Mesenchymal stem cell (in vitro differentiated cells and primary cell): ENCODE measurements around the gene EFCAB14.

Experiments
- DNase-seq: peaks from one replicate; pipeline ENCODE4 v3.0.0-alpha.2; 2013
- H2AFZ ChIP-seq: one replicate; pipeline ENCODE4 v1.6.1; 2013; ENCODE audit warnings: low read depth, mild to moderate bottlenecking, control low read depth, inconsistent platforms, low read length, moderate library complexity
- H2AK5ac ChIP-seq: 2 replicates; pipeline ENCODE4 v1.6.1; 2013; ENCODE audit warnings: low read length, moderate library complexity, mild to moderate bottlenecking, inconsistent platforms; ENCODE audit not compliant: severe bottlenecking
- H2BK120ac ChIP-seq: one replicate; pipeline ENCODE4 v1.6.1; 2013; ENCODE audit warnings: low read depth, mild to moderate bottlenecking, inconsistent platforms, low read length, moderate library complexity
- H2BK12ac ChIP-seq, 2 experiments: one replicate each; pipeline ENCODE4 v1.6.1; 2013; ENCODE audit warnings: inconsistent platforms in 2 of 2, low read length in 2 of 2, mild to moderate bottlenecking in 2 of 2, moderate library complexity in 2 of 2, control low read depth in 1 of 2
- H2BK15ac ChIP-seq: one replicate; pipeline ENCODE4 v1.6.1; 2013; ENCODE audit warnings: mild to moderate bottlenecking, low read depth, inconsistent platforms; ENCODE audit not compliant: poor library complexity, severe bottlenecking
- H2BK5ac ChIP-seq: 2 replicates; pipeline ENCODE4 v1.6.1; 2013; ENCODE audit warnings: low read depth, mild to moderate bottlenecking, low read length, control low read depth, inconsistent platforms; ENCODE audit not compliant: poor library complexity, severe bottlenecking
- H3K14ac ChIP-seq, 2 experiments: one replicate each; pipeline ENCODE4 v1.6.1; 2013; ENCODE audit warnings: inconsistent platforms in 2 of 2, low read length in 2 of 2, control low read depth in 1 of 2, mild to moderate bottlenecking in 1 of 2, moderate library complexity in 1 of 2
- H3K18ac ChIP-seq, 2 experiments: one replicate each; pipeline ENCODE4 v1.6.1; 2013; ENCODE audit warnings: inconsistent platforms in 2 of 2, low read length in 2 of 2, control low read depth in 1 of 2, low read depth in 1 of 2, mild to moderate bottlenecking in 1 of 2
- H3K23ac ChIP-seq, 2 experiments: one replicate each; pipeline ENCODE4 v1.6.1; 2013; ENCODE audit warnings: inconsistent platforms in 2 of 2, low read length in 2 of 2, mild to moderate bottlenecking in 2 of 2, moderate library complexity in 2 of 2, control low read depth in 1 of 2
- H3K27ac ChIP-seq: 2 replicates; pipeline ENCODE4 v1.5.1; 2013; ENCODE audit warnings: mild to moderate bottlenecking, moderate library complexity, low read length, control low read depth, inconsistent platforms; ENCODE audit not compliant: poor library complexity, severe bottlenecking
- H3K27me3 ChIP-seq, 2 experiments: 2 replicates each; pipeline versions ENCODE4 v1.6.1 to v1.7.0; 2013; ENCODE audit warnings: low read length in 2 of 2, mild to moderate bottlenecking in 2 of 2, moderate library complexity in 2 of 2, control low read depth in 1 of 2, inconsistent platforms in 1 of 2; ENCODE audit not compliant: control insufficient read depth in 1 of 2, insufficient read depth in 1 of 2
- H3K36me3 ChIP-seq, 2 experiments: 2 replicates each; pipeline versions ENCODE4 v1.6.1 to v1.7.0; 2013; ENCODE audit warnings: low read length in 2 of 2, control low read depth in 1 of 2, inconsistent platforms in 1 of 2, low read depth in 1 of 2, mild to moderate bottlenecking in 1 of 2; ENCODE audit not compliant: insufficient read depth in 2 of 2, control insufficient read depth in 1 of 2
- H3K4ac ChIP-seq, 2 experiments: one replicate each; pipeline ENCODE4 v1.6.1; 2013; ENCODE audit warnings: inconsistent platforms in 2 of 2, low read length in 2 of 2, mild to moderate bottlenecking in 2 of 2, moderate library complexity in 2 of 2, control low read depth in 1 of 2, low read depth in 1 of 2
- H3K4me1 ChIP-seq: 2 replicates; pipeline ENCODE4 v1.6.1; 2013; ENCODE audit warnings: low read depth, low read length, control low read depth; ENCODE audit not compliant: control insufficient read depth, insufficient read depth
- H3K4me2 ChIP-seq: 2 replicates; pipeline ENCODE4 v1.6.1; 2013; ENCODE audit warnings: low read length, mild to moderate bottlenecking, inconsistent platforms; ENCODE audit not compliant: poor library complexity, severe bottlenecking
- H3K4me3 ChIP-seq, 2 experiments: 2 replicates each; pipeline versions ENCODE4 v1.5.1 to v1.7.0; 2013; ENCODE audit warnings: low read length in 2 of 2, mild to moderate bottlenecking in 2 of 2, control low read depth in 1 of 2, low read depth in 1 of 2; ENCODE audit not compliant: insufficient read depth in 1 of 2
- H3K79me1 ChIP-seq: replicated peaks from 2 replicates; pipeline ENCODE4 v1.6.1; 2013; ENCODE audit warnings: mild to moderate bottlenecking, control low read depth, low read length, inconsistent platforms; ENCODE audit not compliant: poor library complexity, severe bottlenecking
- H3K9ac ChIP-seq: 2 replicates; pipeline ENCODE4 v1.7.0; 2013; ENCODE audit warnings: mild to moderate bottlenecking, low read length, moderate library complexity
- H3K9me3 ChIP-seq: 2 replicates; pipeline ENCODE4 v1.7.0; 2013; ENCODE audit warnings: mild to moderate bottlenecking, low read length; ENCODE audit not compliant: control insufficient read depth
- H4K8ac ChIP-seq: one replicate; pipeline ENCODE4 v1.6.1; 2013; ENCODE audit warnings: inconsistent platforms, mild to moderate bottlenecking, low read length, moderate library complexity
- H4K91ac ChIP-seq: one replicate; pipeline ENCODE4 v1.6.1; 2013; ENCODE audit warnings: mild to moderate bottlenecking, low read length, inconsistent platforms
- WGBS: methylation state at CpG from one replicate; pipeline ENCODE4 v1.1.7; 2013; ENCODE audit warnings: mixed read lengths; 5-methylcytosine and 5-hydroxymethylcytosine counted together

The EFCAB14 gene

GRCh38 chr1:46681333-46682034 lies 37.4 kb downstream of the EFCAB14 start:
- Histone ChIP-seq H2BK15ac (no peak overlapping the region), H3K4me3 (no peak overlapping the region), H3K9me3 (no peaks in the 10 kb centered on the region), H3K4me2 (no peak overlapping the region), H3K4me1 (no peaks in the 10 kb centered on the region), H3K27me3 (no peaks in the 10 kb centered on the region), H3K79me1 (peaks cover 4% of the 10 kb centered on the region), H3K27ac (no peak overlapping the region), H2AK5ac (no peak overlapping the region), H3K23ac (no peak overlapping the region), H4K8ac (no peak overlapping the region), H3K36me3 (peaks cover 12 to 96% of the 10 kb centered on the region in 2 experiments), H2BK120ac (no peak overlapping the region), H2BK5ac (no peak overlapping the region), H4K91ac (no peak overlapping the region), H2BK12ac (no peak overlapping the region), H3K14ac (no peak overlapping the region), H2AFZ (no peak overlapping the region), H3K9ac (no peak overlapping the region), H3K4ac (no peak overlapping the region), H3K18ac (no peak overlapping the region)
- no peak for DNase-seq
- WGBS: no CpG with 5 or more reads among the region's 1 CpG

DNA sequence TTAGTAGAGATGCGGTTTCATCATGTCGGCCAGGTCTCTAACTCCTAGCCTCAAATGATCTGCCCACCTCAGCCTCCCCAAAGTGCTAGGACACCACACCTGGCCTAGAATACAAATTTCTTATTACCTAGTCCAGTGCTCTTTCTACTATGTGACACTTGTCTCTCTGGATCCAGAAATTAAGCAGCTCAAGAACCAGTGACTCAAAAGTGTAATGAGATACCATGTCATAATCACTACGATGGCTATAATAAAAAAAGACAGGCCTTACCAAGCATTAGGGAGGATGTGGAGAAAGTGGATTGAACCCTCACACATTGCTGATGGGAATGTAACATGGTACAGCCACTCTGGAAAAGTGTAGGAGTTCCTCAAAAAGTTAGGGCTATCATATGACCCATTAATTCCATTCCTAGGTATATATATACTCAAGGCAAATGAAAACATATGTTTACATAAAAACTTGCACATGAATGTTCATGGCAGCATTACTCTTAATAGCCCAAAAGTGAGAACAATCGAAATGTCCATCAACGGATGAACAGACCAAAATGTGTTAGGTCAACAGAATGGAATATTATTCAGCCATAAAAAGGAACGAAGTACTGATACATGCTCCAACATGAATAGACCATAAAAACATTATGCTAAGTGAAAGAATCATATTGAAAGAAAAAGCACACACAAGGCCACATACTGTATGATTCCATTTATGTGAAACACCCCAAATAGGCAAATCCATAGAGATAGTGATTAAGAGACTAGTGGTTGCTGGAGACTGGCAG lies 38.9 kb downstream of the EFCAB14 start:
- no peaks in the 10 kb centered on the region for H3K9me3 ChIP-seq
- DNase-seq: no peak
- no peak overlapping the region for H3K18ac ChIP-seq
- no peak overlapping the region for H4K91ac ChIP-seq
- no peak overlapping the region for H3K4me2 ChIP-seq
- no peaks in the 10 kb centered on the region for H3K27me3 ChIP-seq
- no peak overlapping the region for H2AFZ ChIP-seq
- no peak overlapping the region for H2BK5ac ChIP-seq
- H3K23ac ChIP-seq: no peak overlapping the region
- H4K8ac ChIP-seq: no peak overlapping the region
- H3K79me1 ChIP-seq: peaks cover 4% of the 10 kb centered on the region
- no peak overlapping the region for H2BK15ac ChIP-seq
- 98% methylated on average over 5 of the region's 6 CpGs for WGBS
- no peak overlapping the region for H3K27ac ChIP-seq
- no peak overlapping the region for H2AK5ac ChIP-seq
- H3K4me1 ChIP-seq: no peaks in the 10 kb centered on the region
- H3K14ac ChIP-seq: no peak overlapping the region
- H3K9ac ChIP-seq: no peak overlapping the region
- H3K4me3 ChIP-seq: no peak overlapping the region
- H3K36me3 ChIP-seq: peaks cover 12 to 95% of the 10 kb centered on the region in 2 experiments
- H2BK120ac ChIP-seq: no peak overlapping the region
- H3K4ac ChIP-seq: no peak overlapping the region
- H2BK12ac ChIP-seq: no peak overlapping the region

- H3K9ac ChIP-seq: no peak overlapping the region
- no peaks in the 10 kb centered on the region for H3K27me3 ChIP-seq
- H2AK5ac ChIP-seq: no peak overlapping the region
- no peak overlapping the region for H4K8ac ChIP-seq
- no peak overlapping the region for H3K14ac ChIP-seq
- H3K4me1 ChIP-seq: peaks cover 3% of the 10 kb centered on the region
- H2BK120ac ChIP-seq: no peak overlapping the region
- no peak overlapping the region for H3K4me3 ChIP-seq
- H3K9me3 ChIP-seq: no peaks in the 10 kb centered on the region
- no peak overlapping the region for H2BK12ac ChIP-seq
- H3K79me1 ChIP-seq: peaks cover 4% of the 10 kb centered on the region
- no peak overlapping the region for H3K4ac ChIP-seq
- H2BK15ac ChIP-seq: no peak overlapping the region
- peaks cover 14 to 83% of the 10 kb centered on the region in 2 experiments for H3K36me3 ChIP-seq
- H2AFZ ChIP-seq: no peak overlapping the region
- no peak overlapping the region for H3K4me2 ChIP-seq
- no peak overlapping the region for H3K27ac ChIP-seq
- no peak for DNase-seq
- WGBS: 100% methylated on average over 1 of the region's 1 CpG
- no peak overlapping the region for H2BK5ac ChIP-seq
- H3K23ac ChIP-seq: no peak overlapping the region
- H4K91ac ChIP-seq: no peak overlapping the region
- no peak overlapping the region for H3K18ac ChIP-seq
These were observed 41.6 kb downstream of the EFCAB14 start for GRCh38 chr1:46677339-46677738.

DNA sequence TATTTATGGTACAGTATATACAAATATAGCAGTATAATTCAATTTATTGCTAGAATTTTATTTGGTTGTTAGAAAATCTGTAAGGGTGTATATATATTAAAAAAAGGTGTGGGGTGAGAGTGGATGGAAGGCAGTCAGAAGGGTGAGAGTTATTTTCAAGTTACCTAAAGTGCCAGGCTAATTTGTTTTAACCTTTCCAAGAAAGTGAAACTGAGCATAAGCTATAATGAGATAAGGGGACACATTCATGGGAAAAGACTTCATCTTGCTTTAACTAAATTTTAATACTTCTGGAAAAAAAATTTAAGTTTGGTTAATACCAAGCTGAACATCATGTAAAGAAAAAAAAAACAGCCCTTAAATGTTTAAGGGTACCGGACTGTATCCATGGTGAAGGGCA lies 42.4 kb downstream of the EFCAB14 start:
- Histone ChIP-seq H4K91ac (no peak overlapping the region), H3K4me1 (peaks cover 3% of the 10 kb centered on the region), H3K4me3 (no peak overlapping the region), H3K9ac (no peak overlapping the region), H3K27ac (no peak overlapping the region), H2BK5ac (no peak overlapping the region), H3K18ac (no peak overlapping the region), H3K23ac (no peak overlapping the region), H3K36me3 (peaks cover 14 to 74% of the 10 kb centered on the region in 2 experiments), H2BK12ac (no peak overlapping the region), H3K27me3 (no peaks in the 10 kb centered on the region), H3K14ac (no peak overlapping the region), H3K4ac (no peak overlapping the region), H3K4me2 (no peak overlapping the region), H2BK15ac (no peak overlapping the region), H2AFZ (no peak overlapping the region), H3K79me1 (peaks cover 4% of the 10 kb centered on the region), H4K8ac (no peak overlapping the region), H3K9me3 (no peaks in the 10 kb centered on the region), H2BK120ac (no peak overlapping the region), H2AK5ac (no peak overlapping the region)
- 100% methylated on average over 1 of the region's 1 CpG for WGBS
- no peak for DNase-seq
